Stimulated activated CD8-positive, alpha-beta memory T cell treated with anti-CD3 and anti-CD28 coated beads, Interleukin-12 subunit alpha, Interleukin-12 subunit beta, amount 100 ng/mL, for 1 hour (primary cell): ENCODE results near the gene RASEF.

Experiments used
- DNase-seq: peaks from one replicate; pipeline ENCODE4 v3.0.0-alpha.2; 2020; ENCODE audit warnings: low read depth

Gene RASEF

GRCh38 chr9:83012922-83013838 lies 49.8 kb downstream of the RASEF start:
- no peak for DNase-seq

GRCh38 chr9:83012168-83012921 lies 50.6 kb downstream of the RASEF start:
- DNase-seq, result no peak

GRCh38 chr9:83011611-83012010 lies 51.3 kb downstream of the RASEF start:
- no peak for DNase-seq

- DNase-seq, result no peak
Observed at GRCh38 chr9:83007521-83008300, 55.2 kb downstream of the RASEF start.

- DNase-seq, result no peak
Observed at GRCh38 chr9:83006378-83006777, 56.6 kb downstream of the RASEF start.

GRCh38 chr9:83005963-83006362 lies 57.0 kb downstream of the RASEF start:
- DNase-seq, result no peak

- no peak for DNase-seq
Observed at GRCh38 chr9:83005361-83005760, 57.6 kb downstream of the RASEF start.

- DNase-seq, result no peak
Observed at GRCh38 chr9:83002329-83002728, 60.6 kb downstream of the RASEF start.

GRCh38 chr9:83000765-83001164 lies 62.2 kb downstream of the RASEF start:
- no peak for DNase-seq

- DNase-seq, result no peak
Observed at GRCh38 chr9:82998409-82998808, 64.5 kb downstream of the RASEF start.

- DNase-seq, result no peak
Observed at GRCh38 chr9:82997476-82998140, 65.3 kb downstream of the RASEF start.

- no peak for DNase-seq
Observed at GRCh38 chr9:82996941-82997340, 66.0 kb downstream of the RASEF start.

- no peak for DNase-seq
Observed at GRCh38 chr9:82993856-82994605, 68.9 kb downstream of the RASEF start.

GRCh38 chr9:82991671-82992070 lies 71.3 kb downstream of the RASEF start:
- no peak for DNase-seq

GRCh38 chr9:82989929-82990328 lies 73.0 kb downstream of the RASEF start:
- DNase-seq, result no peak

GRCh38 chr9:82988488-82988887 lies 74.5 kb downstream of the RASEF start:
- DNase-seq, result no peak

- no peak for DNase-seq
Observed at GRCh38 chr9:82987370-82988189, 75.4 kb downstream of the RASEF start.

- DNase-seq, result no peak
Observed at GRCh38 chr9:82981552-82981951, 81.4 kb downstream of the RASEF start.

- no peak for DNase-seq
Observed at GRCh38 chr9:82975176-82975575, 87.8 kb downstream of the RASEF start.

GRCh38 chr9:82972446-82972845 lies 90.5 kb downstream of the RASEF start:
- no peak for DNase-seq
